Neuronal stem cell (in vitro differentiated cells): ENCODE results near the gene FAM222B.

ENCODE experiments used
- DNase-seq: peaks from one replicate; pipeline ENCODE4 v3.0.0-alpha.2; 2013; ENCODE audit warnings: low spot score
- H2AFZ ChIP-seq: one replicate; pipeline ENCODE4 v1.6.1; 2013; ENCODE audit warnings: mild to moderate bottlenecking, low read length, inconsistent platforms
- H2AK5ac ChIP-seq: 2 replicates; pipeline ENCODE4 v1.6.1; 2013; ENCODE audit warnings: low read depth, mild to moderate bottlenecking, inconsistent platforms, low read length, moderate library complexity, mixed read lengths
- H2BK120ac ChIP-seq: 2 replicates; pipeline ENCODE4 v1.6.1; 2013; ENCODE audit warnings: low read depth, mild to moderate bottlenecking, inconsistent platforms, low read length, moderate library complexity, mixed read lengths
- H2BK12ac ChIP-seq: one replicate; pipeline ENCODE4 v1.6.1; 2013; ENCODE audit warnings: low read length, inconsistent platforms
- H2BK15ac ChIP-seq: 2 replicates; pipeline ENCODE4 v1.6.1; 2013; ENCODE audit warnings: mild to moderate bottlenecking, low read length, inconsistent platforms, mixed read lengths
- H2BK5ac ChIP-seq: one replicate; pipeline ENCODE4 v1.6.1; 2013; ENCODE audit warnings: inconsistent platforms, mild to moderate bottlenecking, low read length, moderate library complexity
- H3K14ac ChIP-seq: one replicate; pipeline ENCODE4 v1.6.1; 2013; ENCODE audit warnings: low read length, inconsistent platforms
- H3K18ac ChIP-seq: 2 replicates; pipeline ENCODE4 v1.6.1; 2013; ENCODE audit warnings: low read length, inconsistent platforms
- H3K23ac ChIP-seq: 2 replicates; pipeline ENCODE4 v1.6.1; 2013; ENCODE audit warnings: low read depth, mild to moderate bottlenecking, mixed read lengths, low read length, inconsistent platforms; ENCODE audit not compliant: poor library complexity
- H3K27ac ChIP-seq: replicated peaks from 3 replicates; pipeline ENCODE4 v1.5.1; 2013; ENCODE audit warnings: low read length, inconsistent platforms
- H3K27me3 ChIP-seq, 3 experiments: 2 replicates each; pipeline ENCODE4 v1.6.1; 2013; ENCODE audit warnings: low read length in 3 of 3, mild to moderate bottlenecking in 2 of 3, inconsistent platforms in 1 of 3, low read depth in 1 of 3, mixed read lengths in 1 of 3, moderate library complexity in 1 of 3; ENCODE audit not compliant: control insufficient read depth in 3 of 3, insufficient read depth in 3 of 3
- H3K36me3 ChIP-seq, 2 donors: replicated peaks in 1 of 2; 2 replicates each; pipeline ENCODE4 v1.6.1; 2013; ENCODE audit warnings: low read length in 2 of 2; ENCODE audit not compliant: control insufficient read depth in 2 of 2, insufficient read depth in 2 of 2
- H3K4ac ChIP-seq: 2 replicates; pipeline ENCODE4 v1.6.1; 2013; ENCODE audit warnings: inconsistent platforms, mild to moderate bottlenecking, low read length, moderate library complexity
- H3K4me1 ChIP-seq, 2 donors: 1 replicate in 1 of 2; 2 replicates in 1 of 2; pipeline ENCODE4 v1.6.1; 2013; ENCODE audit warnings: low read length in 2 of 2, low read depth in 1 of 2; ENCODE audit not compliant: control insufficient read depth in 2 of 2, insufficient read depth in 1 of 2
- H3K4me2 ChIP-seq: one replicate; pipeline ENCODE4 v1.6.1; 2013; ENCODE audit warnings: mild to moderate bottlenecking, low read length, inconsistent platforms; ENCODE audit not compliant: insufficient read depth, poor library complexity, severe bottlenecking
- H3K4me3 ChIP-seq, 2 donors: 2 replicates each; pipeline ENCODE4 v1.5.1; 2013; ENCODE audit warnings: low read length in 2 of 2, mild to moderate bottlenecking in 2 of 2, inconsistent platforms in 1 of 2, moderate library complexity in 1 of 2
- H3K79me1 ChIP-seq: one replicate; pipeline ENCODE4 v1.6.1; 2013; ENCODE audit warnings: low read depth, mild to moderate bottlenecking, inconsistent platforms, low read length, moderate library complexity
- H3K9ac ChIP-seq: one replicate; pipeline ENCODE4 v1.6.1; 2013; ENCODE audit warnings: mild to moderate bottlenecking, low read depth, low read length, inconsistent platforms; ENCODE audit not compliant: poor library complexity
- H3K9me3 ChIP-seq, 2 donors: replicated peaks in 1 of 2; 2 replicates each; pipeline versions ENCODE3 to v1.6.1; 2013; ENCODE audit warnings: low read length in 2 of 2, mild to moderate bottlenecking in 2 of 2, inconsistent platforms in 1 of 2, low read depth in 1 of 2, mixed read lengths in 1 of 2, moderate library complexity in 1 of 2; ENCODE audit not compliant: control insufficient read depth in 2 of 2, insufficient read depth in 1 of 2
- H4K8ac ChIP-seq: one replicate; pipeline ENCODE4 v1.6.1; 2013; ENCODE audit warnings: low read depth, mild to moderate bottlenecking, inconsistent platforms, low read length, moderate library complexity
- H4K91ac ChIP-seq: one replicate; pipeline ENCODE4 v1.6.1; 2013; ENCODE audit warnings: low read length, low read depth, mild to moderate bottlenecking, inconsistent platforms; ENCODE audit not compliant: poor library complexity
- WGBS, 2 donors: extraction: QIAGEN DNeasy Blood & Tissue Kit; methylation state at CpG; one replicate each; pipeline ENCODE4 v1.1.7; 2013; ENCODE audit warnings: missing lambda C conversion rate in 2 of 2, mixed read lengths in 1 of 2; ENCODE audit not compliant: insufficient read length in 2 of 2, insufficient replicate concordance in 1 of 2; ENCODE audit errors: extremely low coverage in 2 of 2; 5-methylcytosine and 5-hydroxymethylcytosine counted together

Gene FAM222B

GRCh38 chr17:28883967-28884702 is 41.5 kb upstream of the FAM222B start:
- H3K23ac ChIP-seq: peak overlapping the region; percentile 35
- H3K4ac ChIP-seq: no peak overlapping the region
- H3K14ac ChIP-seq: no peak overlapping the region
- H3K4me3 ChIP-seq: no peak overlapping the region
- peak overlapping the region; percentile 51 for H3K9ac ChIP-seq
- H2BK5ac ChIP-seq: no peak overlapping the region
- no peak overlapping the region for H2AFZ ChIP-seq
- H3K18ac ChIP-seq: no peak overlapping the region
- no peaks in the 10 kb centered on the region for H3K27me3 ChIP-seq
- no peak overlapping the region for H3K4me2 ChIP-seq
- no peak for DNase-seq
- no peak overlapping the region for H2BK120ac ChIP-seq
- H4K8ac ChIP-seq: no peak overlapping the region
- H3K4me1 ChIP-seq: peaks cover 0 to 6% of the 10 kb centered on the region in 2 donors
- no peak overlapping the region for H2AK5ac ChIP-seq
- no peaks in the 10 kb centered on the region for H3K9me3 ChIP-seq
- H4K91ac ChIP-seq: no peak overlapping the region
- no CpG with 5 or more reads among the region's 27 CpGs for WGBS, 2 donors
- H2BK12ac ChIP-seq: no peak overlapping the region
- no peak overlapping the region for H2BK15ac ChIP-seq
- H3K36me3 ChIP-seq: peaks cover 53 to 86% of the 10 kb centered on the region in 2 donors
- no peaks in the 10 kb centered on the region for H3K79me1 ChIP-seq
- H3K27ac ChIP-seq: no peak overlapping the region

- peak overlapping the region; percentile 34 for H3K9ac ChIP-seq
- H3K4me2 ChIP-seq: no peak overlapping the region
- no peak overlapping the region for H3K18ac ChIP-seq
- no peak overlapping the region for H3K14ac ChIP-seq
- H2BK15ac ChIP-seq: no peak overlapping the region
- no peaks in the 10 kb centered on the region for H3K9me3 ChIP-seq
- no peak overlapping the region for H4K8ac ChIP-seq
- H2AFZ ChIP-seq: no peak overlapping the region
- no peaks in the 10 kb centered on the region for H3K27me3 ChIP-seq
- H4K91ac ChIP-seq: no peak overlapping the region
- DNase-seq: no peak
- peak overlapping the region; percentile 83 for H2BK5ac ChIP-seq
- no peaks in the 10 kb centered on the region for H3K79me1 ChIP-seq
- no peak overlapping the region for H3K4me3 ChIP-seq
- no peak overlapping the region for H2BK120ac ChIP-seq
- peak overlapping the region; percentile 26 for H3K23ac ChIP-seq
- no peak overlapping the region for H3K4ac ChIP-seq
- H2BK12ac ChIP-seq: no peak overlapping the region
- H3K4me1 ChIP-seq: peaks cover 0 to 2% of the 10 kb centered on the region in 2 donors
- peaks cover 56 to 86% of the 10 kb centered on the region in 2 donors for H3K36me3 ChIP-seq
- no peak overlapping the region for H2AK5ac ChIP-seq
- WGBS, 2 donors: no CpG with 5 or more reads among the region's 18 CpGs
- H3K27ac ChIP-seq: no peak overlapping the region
Measured at GRCh38 chr17:28882154-28882895, 39.7 kb upstream of the FAM222B start.

GRCh38 chr17:28881533-28882056 is 39.0 kb upstream of the FAM222B start:
- no peak for DNase-seq
- no peak overlapping the region for H2BK120ac ChIP-seq

GRCh38 chr17:28880572-28880945 is 38.0 kb upstream of the FAM222B start:
- no peaks in the 10 kb centered on the region for H3K79me1 ChIP-seq
- H2AFZ ChIP-seq: no peak overlapping the region
- no peak overlapping the region for H2AK5ac ChIP-seq
- H3K36me3 ChIP-seq: peaks cover 51 to 77% of the 10 kb centered on the region in 2 donors
- H3K4me1 ChIP-seq: no peaks in the 10 kb centered on the region
- H2BK15ac ChIP-seq: no peak overlapping the region
- no peak overlapping the region for H3K14ac ChIP-seq
- no peak overlapping the region for H3K4ac ChIP-seq
- no peak overlapping the region for H2BK12ac ChIP-seq
- H3K9ac ChIP-seq: no peak overlapping the region
- no peak overlapping the region for H4K8ac ChIP-seq
- no peak overlapping the region for H4K91ac ChIP-seq
- H2BK5ac ChIP-seq: no peak overlapping the region
- no peak overlapping the region for H3K18ac ChIP-seq
- peak overlapping the region; percentile 36 for H3K23ac ChIP-seq
- no peak overlapping the region for H3K27ac ChIP-seq
- no CpG with 5 or more reads among the region's 10 CpGs for WGBS, 2 donors
- no peak overlapping the region for H3K4me2 ChIP-seq
- H2BK120ac ChIP-seq: no peak overlapping the region
- no peak overlapping the region for H3K4me3 ChIP-seq
- no peak for DNase-seq
- H3K27me3 ChIP-seq: no peaks in the 10 kb centered on the region
- no peaks in the 10 kb centered on the region for H3K9me3 ChIP-seq

More at GRCh38 chr17:28881533-28882056, 39.0 kb upstream of the FAM222B start:
- no peak overlapping the region for H3K27ac ChIP-seq
- H3K27me3 ChIP-seq: no peaks in the 10 kb centered on the region
- WGBS, 2 donors: no CpG with 5 or more reads among the region's 17 CpGs
- H2BK12ac ChIP-seq: no peak overlapping the region
- no peak overlapping the region for H4K8ac ChIP-seq
- no peaks in the 10 kb centered on the region for H3K4me1 ChIP-seq
- H3K4me2 ChIP-seq: no peak overlapping the region
- H2AFZ ChIP-seq: no peak overlapping the region
- H2AK5ac ChIP-seq: no peak overlapping the region
- no peak overlapping the region for H3K9ac ChIP-seq
- no peak overlapping the region for H3K4me3 ChIP-seq
- H3K4ac ChIP-seq: no peak overlapping the region
- no peak overlapping the region for H3K18ac ChIP-seq
- no peaks in the 10 kb centered on the region for H3K9me3 ChIP-seq
- H4K91ac ChIP-seq: no peak overlapping the region
- H3K36me3 ChIP-seq: peaks cover 55 to 85% of the 10 kb centered on the region in 2 donors
- no peak overlapping the region for H3K14ac ChIP-seq
- H3K79me1 ChIP-seq: no peaks in the 10 kb centered on the region
- no peak overlapping the region for H2BK15ac ChIP-seq
- H3K23ac ChIP-seq: no peak overlapping the region
- H2BK5ac ChIP-seq: no peak overlapping the region
